Endothelial cell of umbilical vein (primary cell): ENCODE measurements around the gene GRM7. TPM values are rescaled to one million over a fixed set of nuclear protein-coding genes. Genes with fewer than 3 reads are reported as not detected.

ENCODE experiments used
- BruUV-seq: library from RNA; stranded (reverse); fragments of 400-500 nt; replicated peaks from 2 replicates; lab custom pipeline; 2021; lab: Mats Ljungman, UMichigan
- CTCF ChIA-PET: fragments of 300-600, 350-600 bp; sonication (Branson Sonifier 250); formaldehyde crosslinking; loops from one replicate; lab custom pipeline; 2021; ENCODE audit warnings: antibody characterized with exemption, inconsistent platforms; lab: Charles Lee
- POLR2A ChIA-PET: fragments of 300-600, 350-600 bp; sonication (Branson Sonifier 250); formaldehyde crosslinking; loops from one replicate; lab custom pipeline; 2021; ENCODE audit warnings: antibody characterized with exemption, inconsistent platforms; lab: Charles Lee
- DNase-seq: peaks from one replicate; pipeline ENCODE4 v3.0.0-alpha.2; 2011; ENCODE audit warnings: low read depth, low spot score
- FAIRE-seq: peaks from 2 replicates; lab custom pipeline; 2011; peaks lifted over from hg19 to GRCh38; lab: Jason Lieb, UNC
- H2AFZ ChIP-seq: 2 replicates; pipeline ENCODE4 v1.6.0; 2012; ENCODE audit warnings: low read depth, low read length, control low read depth, inconsistent platforms
- H3K27ac ChIP-seq: 2 replicates; pipeline ENCODE4 v1.5.1; 2011; ENCODE audit warnings: low read depth, mild to moderate bottlenecking, control low read depth, low read length, moderate library complexity; ENCODE audit not compliant: insufficient read depth
- H3K27me3 ChIP-seq, 2 experiments: 2 replicates each; pipeline versions ENCODE4 v1.6.0 to v1.6.1; 2011; ENCODE audit warnings: low read length in 2 of 2, mixed read lengths in 1 of 2; ENCODE audit not compliant: control insufficient read depth in 2 of 2, insufficient read depth in 2 of 2
- H3K36me3 ChIP-seq, 2 experiments: 2 replicates in 1 of 2; 3 replicates in 1 of 2; pipeline ENCODE4 v1.5.1; 2011; ENCODE audit warnings: low read length in 2 of 2, mild to moderate bottlenecking in 1 of 2, moderate library complexity in 1 of 2; ENCODE audit not compliant: control insufficient read depth in 2 of 2, insufficient read depth in 2 of 2; ENCODE audit errors: extremely low read depth in 1 of 2
- H3K4me1 ChIP-seq: 3 replicates; pipeline ENCODE4 v1.5.1; 2011; ENCODE audit warnings: mild to moderate bottlenecking, low read length; ENCODE audit not compliant: control insufficient read depth, insufficient read depth; ENCODE audit errors: extremely low read depth
- H3K4me2 ChIP-seq: 2 replicates; pipeline ENCODE4 v1.6.1; 2011; ENCODE audit warnings: low read length, control low read depth, mixed read lengths; ENCODE audit not compliant: insufficient read depth
- H3K4me3 ChIP-seq, 3 experiments: fragments of 200-600 bp in 1 of 3; sonication (generic), shearing (Covaris generic) in 1 of 3; replicated peaks in 1 of 3; 2 replicates each; pipeline ENCODE4 v1.5.1; 2011 to 2016; ENCODE audit warnings: control low read depth in 3 of 3, low read length in 3 of 3, mild to moderate bottlenecking in 2 of 3, inconsistent platforms in 1 of 3, low read depth in 1 of 3, moderate library complexity in 1 of 3; ENCODE audit not compliant: insufficient read depth in 1 of 3
- H3K79me2 ChIP-seq: 2 replicates; pipeline ENCODE4 v1.6.0; 2012; ENCODE audit warnings: low read length, inconsistent platforms; ENCODE audit not compliant: control insufficient read depth, insufficient read depth
- H3K9ac ChIP-seq: replicated peaks from 2 replicates; pipeline ENCODE3; 2011; ENCODE audit warnings: low read length, control low read depth; ENCODE audit not compliant: insufficient read depth; ENCODE audit errors: extremely low read depth
- H3K9me1 ChIP-seq: replicated peaks from 3 replicates; pipeline ENCODE4 v1.6.0; 2011; ENCODE audit warnings: mild to moderate bottlenecking, low read length; ENCODE audit not compliant: control insufficient read depth, insufficient read depth; ENCODE audit errors: extremely low read depth
- H3K9me3 ChIP-seq: replicated peaks from 2 replicates; pipeline ENCODE4 v1.5.1; 2012; ENCODE audit warnings: low read length, inconsistent platforms; ENCODE audit not compliant: control insufficient read depth, insufficient read depth
- H4K20me1 ChIP-seq: replicated peaks from 2 replicates; pipeline ENCODE3; 2011; ENCODE audit warnings: mild to moderate bottlenecking, low read length; ENCODE audit not compliant: control insufficient read depth, insufficient read depth; ENCODE audit errors: extremely low read depth
- CTCF ChIP-seq, 2 donors: IDR thresholded peaks; 1 replicate in 1 of 2; 2 replicates in 1 of 2; pipeline ENCODE4 v1.5.1; 2011; ENCODE audit warnings: low read length in 2 of 2, mild to moderate bottlenecking in 2 of 2, moderate library complexity in 2 of 2, control low read depth in 1 of 2, inconsistent platforms in 1 of 2, low read depth in 1 of 2; ENCODE audit not compliant: insufficient read depth in 1 of 2; ENCODE audit errors: extremely low read depth in 1 of 2
- EZH2 ChIP-seq: IDR thresholded peaks from 2 replicates; pipeline ENCODE4 v1.6.1; 2012; ENCODE audit warnings: borderline replicate concordance, low read depth, mild to moderate bottlenecking, moderate library complexity, low read length, inconsistent platforms; ENCODE audit not compliant: severe bottlenecking
- FOS ChIP-seq: IDR thresholded peaks from 2 replicates; pipeline ENCODE4 v1.6.1; 2011; ENCODE audit warnings: mild to moderate bottlenecking, low read length, moderate library complexity, borderline replicate concordance; ENCODE audit not compliant: insufficient read depth
- GATA2 ChIP-seq: IDR thresholded peaks from 2 replicates; pipeline ENCODE4 v1.7.0; 2011; ENCODE audit warnings: low read depth, mild to moderate bottlenecking, moderate library complexity, mixed read lengths, low read length; ENCODE audit not compliant: insufficient read length, insufficient read depth
- JUN ChIP-seq: IDR thresholded peaks from 2 replicates; pipeline ENCODE4 v1.6.1; 2011; ENCODE audit warnings: borderline replicate concordance, low read depth; ENCODE audit not compliant: insufficient read length, insufficient read depth
- MAX ChIP-seq: IDR thresholded peaks from 2 replicates; pipeline ENCODE4 v1.6.1; 2011; ENCODE audit not compliant: insufficient read depth, insufficient read length
- MYC ChIP-seq: IDR thresholded peaks from one replicate; pipeline ENCODE4 v1.6.1; 2011; ENCODE audit warnings: mild to moderate bottlenecking, low read depth, low read length
- POLR2A ChIP-seq: IDR thresholded peaks from 2 replicates; pipeline ENCODE4 v1.6.1; 2012; ENCODE audit warnings: low read depth, mild to moderate bottlenecking, control low read depth, low read length
- POLR2AphosphoS5 ChIP-seq: IDR thresholded peaks from 2 replicates; pipeline ENCODE4 v1.6.1; 2012; ENCODE audit warnings: low read depth, mild to moderate bottlenecking, control low read depth, low read length, moderate library complexity; ENCODE audit not compliant: insufficient read depth
- dilution Hi-C: fragments of 300-500 bp; cut with MboI; formaldehyde crosslinking; loops from one replicate; pipeline ENCODE4 v1.15.0; 2019; ENCODE audit warnings: low sequenced_read_pairs; ENCODE audit not compliant: extremely low pct_ligation_motif_present
- intact Hi-C: fragments of 100-400 bp; cut with micrococcal nuclease; formaldehyde crosslinking; loops from one replicate; pipeline ENCODE4 v1.10.0; 2022
- polyA plus RNA-seq, 4 experiments: library from polyadenylated mRNA; depleted of rRNA in 3 of 4; stranded (reverse) in 3 of 4; unstranded in 1 of 4; fragments of >200 nt; gene quantifications; 2 replicates each; pipeline versions ENCODE4 v1.2.1 to v1.2.3, GENCODE V29; 2011 to 2012; ENCODE audit warnings: missing spikeins in 1 of 4
- total RNA-seq: library from RNA; stranded (reverse); gene quantifications from 2 replicates; pipeline ENCODE4 v1.2.3, GENCODE V29; 2021

Gene GRM7
- total and polyA plus RNA-seq, 2 donors (not counting 3 experiments of a cell fraction or from before 2014, with no cell fraction given): 0.12 TPM; not detected in 1

GRCh38 chr3:7293286-7293685 is 432.4 kb downstream of the GRM7 start:
- no peak overlapping the region for H3K27ac ChIP-seq
- H3K79me2 ChIP-seq: no peaks in the 10 kb centered on the region
- no peak overlapping the region for H3K9ac ChIP-seq
- no peaks in the 10 kb centered on the region for H3K9me1 ChIP-seq
- no peaks in the 10 kb centered on the region for H3K9me3 ChIP-seq
- H3K4me2 ChIP-seq: no peak overlapping the region
- H3K36me3 ChIP-seq: no peaks in the 10 kb centered on the region
- DNase-seq: no peak
- no peak overlapping the region for H3K4me3 ChIP-seq
- peaks cover 21% of the 10 kb centered on the region for H3K4me1 ChIP-seq
- ChIA-PET CTCF (interaction anchor here (1.4 kb wide), 1 partner anchor 946 kb away, joined by 3 read pairs; no protein-coding TSS in a partner anchor), POLR2A (no interaction called here)
- no peak overlapping the region for H2AFZ ChIP-seq
- BruUV-seq: no TSS peak
- intact Hi-C loops: no loop called here
- dilution Hi-C loops: no loop called here
- no peaks in the 10 kb centered on the region for H4K20me1 ChIP-seq
- TF ChIP-seq EZH2: no peak
- TF ChIP-seq POLR2A: no peak
- no peak for TF ChIP-seq POLR2AphosphoS5
- no peak for TF ChIP-seq CTCF (IDR thresholded peaks at IDR 0.05; ENCODE audit: extremely low read depth in 1 of 2, insufficient read depth in 1 of 2, low read depth in 1 of 2, low read length in 2 of 2)
- TF ChIP-seq JUN: no peak
- H3K27me3 ChIP-seq: no peaks in the 10 kb centered on the region
- FAIRE-seq: no peak

GRCh38 chr3:7305561-7305960 is 444.6 kb downstream of the GRM7 start:
- Histone ChIP-seq H3K79me2 (no peaks in the 10 kb centered on the region), H3K4me1 (peaks cover 55% of the 10 kb centered on the region), H3K4me2 (peak overlapping the region; percentile 65), H3K27me3 (no peaks in the 10 kb centered on the region), H3K36me3 (no peaks in the 10 kb centered on the region), H3K4me3 (no peak overlapping the region), H3K9me1 (no peaks in the 10 kb centered on the region), H4K20me1 (no peaks in the 10 kb centered on the region), H3K9ac (peak overlapping the region; percentile 36), H3K9me3 (no peaks in the 10 kb centered on the region), H3K27ac (peak overlapping the region; percentile 96), H2AFZ (peak overlapping the region; percentile 73)
- no TSS peak for BruUV-seq
- peak; percentile 84 for DNase-seq
- dilution Hi-C loops: no loop called here
- ChIA-PET POLR2A (interaction anchor here (0.7 to 0.8 kb wide), 2 partner anchors 15 to 18 kb away, joined by 3 to 4 read pairs; no protein-coding TSS in a partner anchor), CTCF (interaction anchor here (0.9 to 1.9 kb wide), 4 partner anchors 18 to 199 kb away, joined by 3 to 7 read pairs (median 4); no protein-coding TSS in a partner anchor)
- no peak for TF ChIP-seq FOS
- peak; percentile 83 for TF ChIP-seq GATA2
- TF ChIP-seq JUN: no peak
- TF ChIP-seq EZH2: no peak
- peak; percentile 27 for TF ChIP-seq POLR2A
- TF ChIP-seq MYC: no peak
- no peak for TF ChIP-seq POLR2AphosphoS5
- no peak for TF ChIP-seq MAX
- intact Hi-C loops: loop anchor here (5.0 kb wide), 1 partner anchor 242 kb away; no protein-coding TSS in a partner anchor
- FAIRE-seq: no peak
